ENCODE results near the gene RNF187. TPM values are rescaled to one million over a fixed set of nuclear protein-coding genes. Genes with fewer than 3 reads are reported as not detected.

The RNF187 gene
- total RNA-seq, 1 experiment from 2014 or later, result 97.7 TPM

DNA sequence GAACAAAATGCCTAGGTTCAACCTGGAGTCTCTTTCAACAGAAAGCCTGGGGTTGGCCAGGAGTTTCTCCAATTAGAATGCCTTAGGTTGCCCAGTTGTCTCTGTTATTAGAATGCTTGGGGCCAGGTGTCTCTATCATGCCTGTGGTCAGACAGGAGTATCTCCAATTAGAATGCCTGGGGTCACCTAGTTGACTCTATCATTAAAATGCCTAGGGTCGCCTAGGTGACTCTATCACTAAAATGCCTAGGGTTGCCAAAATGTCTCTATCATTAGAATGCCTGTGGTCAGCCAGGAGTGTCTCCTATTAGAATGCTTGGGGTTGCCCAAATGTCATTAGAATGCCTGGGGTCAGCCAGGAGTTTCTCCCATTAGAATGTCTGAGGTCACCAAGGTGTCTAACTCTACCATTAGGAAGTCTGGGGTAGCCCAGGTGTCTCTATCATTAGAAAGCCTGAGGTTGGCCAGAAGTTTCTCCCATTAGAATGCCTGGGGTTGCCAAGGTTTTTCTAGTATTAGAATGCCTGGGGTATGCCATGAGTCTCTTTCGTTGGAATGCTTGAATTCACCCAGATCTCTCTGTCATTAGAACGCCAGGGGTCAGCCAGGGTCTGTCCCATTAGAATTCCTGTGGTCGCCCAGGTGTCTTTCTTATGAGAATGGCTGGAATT, 57.9 kb downstream of the RNF187 start:
- ATAC-seq (no peak), DNase-seq (peak; percentile 40)
- TF ChIP-seq EZH2phosphoT487 (IDR thresholded peaks at IDR 0.05; ENCODE audit: borderline replicate concordance, low read length) (no peak), EZH2 (IDR thresholded peaks at IDR 0.05; ENCODE audit: low read length, unreplicated experiment) (no peak)
- TF ChIP-seq, protein P1, sequence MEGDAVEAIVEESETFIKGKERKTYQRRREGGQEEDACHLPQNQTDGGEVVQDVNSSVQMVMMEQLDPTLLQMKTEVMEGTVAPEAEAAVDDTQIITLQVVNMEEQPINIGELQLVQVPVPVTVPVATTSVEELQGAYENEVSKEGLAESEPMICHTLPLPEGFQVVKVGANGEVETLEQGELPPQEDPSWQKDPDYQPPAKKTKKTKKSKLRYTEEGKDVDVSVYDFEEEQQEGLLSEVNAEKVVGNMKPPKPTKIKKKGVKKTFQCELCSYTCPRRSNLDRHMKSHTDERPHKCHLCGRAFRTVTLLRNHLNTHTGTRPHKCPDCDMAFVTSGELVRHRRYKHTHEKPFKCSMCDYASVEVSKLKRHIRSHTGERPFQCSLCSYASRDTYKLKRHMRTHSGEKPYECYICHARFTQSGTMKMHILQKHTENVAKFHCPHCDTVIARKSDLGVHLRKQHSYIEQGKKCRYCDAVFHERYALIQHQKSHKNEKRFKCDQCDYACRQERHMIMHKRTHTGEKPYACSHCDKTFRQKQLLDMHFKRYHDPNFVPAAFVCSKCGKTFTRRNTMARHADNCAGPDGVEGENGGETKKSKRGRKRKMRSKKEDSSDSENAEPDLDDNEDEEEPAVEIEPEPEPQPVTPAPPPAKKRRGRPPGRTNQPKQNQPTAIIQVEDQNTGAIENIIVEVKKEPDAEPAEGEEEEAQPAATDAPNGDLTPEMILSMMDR (conservative IDR thresholded peaks at IDR 0.05; ENCODE audit: low read depth, low read length), result no peak
- H3F3A ChIP-seq (ENCODE audit: low read length, unreplicated experiment), result no peaks in the 10 kb centered on the region
- H3K9me2 ChIP-seq (replicated peaks; ENCODE audit: low read length), result no peaks in the 10 kb centered on the region
- BruUV-seq (replicated peaks), result no TSS peak
- intact Hi-C loops (cut with micrococcal nuclease), result no loop called here
- no peak overlapping the region for H3K9ac ChIP-seq (ENCODE audit: low read length)
- no peaks in the 10 kb centered on the region for H3K27me3 ChIP-seq (ENCODE audit: low read length)
- H3K4me2 ChIP-seq (ENCODE audit: low read length), result no peak overlapping the region
- no peaks in the 10 kb centered on the region for H3K79me2 ChIP-seq (ENCODE audit: low read length)
- H3K36me3 ChIP-seq (ENCODE audit: low read depth, low read length), result no peaks in the 10 kb centered on the region
- H3K27ac ChIP-seq (ENCODE audit: low read length), result no peak overlapping the region
- no peak overlapping the region for H3K4me3 ChIP-seq (ENCODE audit: low read length)
- H2AFZ ChIP-seq (ENCODE audit: low read length), result no peak overlapping the region
- no peaks in the 10 kb centered on the region for H3K9me3 ChIP-seq (ENCODE audit: low read length)
- ChIA-PET POLR2A (ENCODE audit: unreplicated experiment) (no interaction called here), CTCF (no interaction called here)
- no peaks in the 10 kb centered on the region for H4K20me1 ChIP-seq (ENCODE audit: low read length)
- no peaks in the 10 kb centered on the region for H3K4me1 ChIP-seq (ENCODE audit: insufficient read depth, low read length)

Small RNA genes lying within 50 kb of the gene (microRNA-seq; reads per million reads assigned to microRNA genes)
- not detected for gene MIR4666A (ENCODE audit: unreplicated experiment)

Other genes with a start within 250 kb of the RNF187 start
- gene TRIM11, start 80.5 kb upstream of the RNF187 start, total RNA-seq (2014; rRNA removed), result 48.3 and 94.6 TPM in 2 replicates
- gene TRIM17, start 70.5 kb upstream of the RNF187 start, total RNA-seq (2014; rRNA removed), result not detected in 2 replicates
- gene RHOU, start 248.1 kb downstream of the RNF187 start, total RNA-seq (2014; rRNA removed), result 0.17 and 0.26 TPM in 2 replicates

Data from PC-3 (cell line).